Daoy (cell line): ENCODE data around the gene IFNG-AS1. TPM values are rescaled to one million over a fixed set of nuclear protein-coding genes. Genes with fewer than 3 reads are reported as not detected.

Experiments
- DNase-seq: peaks from one replicate; pipeline ENCODE4 v3.0.0-alpha.2; 2015; ENCODE audit warnings: low read depth
- total RNA-seq: library from RNA; depleted of rRNA; stranded (reverse); fragments of >200 nt; shearing (Covaris generic); gene quantifications from 2 replicates; pipeline ENCODE4 v1.2.3, GENCODE V29; 2014

Gene IFNG-AS1
- total RNA-seq, 1 experiment from 2014 or later: not detected

GRCh38 chr12:67994046-67994445, 4.8 kb downstream of the IFNG-AS1 start:
- no peak for DNase-seq

- DNase-seq: no peak
These were observed 7.1 kb downstream of the IFNG-AS1 start for GRCh38 chr12:67996347-67996746.

GRCh38 chr12:67998379-67998778, 9.1 kb downstream of the IFNG-AS1 start:
- no peak for DNase-seq

- no peak for DNase-seq
These were observed 10.0 kb downstream of the IFNG-AS1 start for GRCh38 chr12:67999244-67999643.

GRCh38 chr12:68001486-68002466, 12.5 kb downstream of the IFNG-AS1 start:
- peak; percentile 9 for DNase-seq

GRCh38 chr12:68003777-68004176, 14.5 kb downstream of the IFNG-AS1 start:
- no peak for DNase-seq

- no peak for DNase-seq
These were observed 17.8 kb downstream of the IFNG-AS1 start for GRCh38 chr12:68007033-68007432.

- no peak for DNase-seq
These were observed 18.2 kb downstream of the IFNG-AS1 start for GRCh38 chr12:68007466-68007865.

- no peak for DNase-seq
These were observed 22.1 kb downstream of the IFNG-AS1 start for GRCh38 chr12:68011206-68011881.

GRCh38 chr12:68011882-68012207, 22.6 kb downstream of the IFNG-AS1 start:
- peak; percentile 5 for DNase-seq

- DNase-seq: no peak
These were observed 23.5 kb downstream of the IFNG-AS1 start for GRCh38 chr12:68012712-68013111.

GRCh38 chr12:68013181-68013580, 23.9 kb downstream of the IFNG-AS1 start:
- no peak for DNase-seq

GRCh38 chr12:68016136-68016535, 26.9 kb downstream of the IFNG-AS1 start:
- DNase-seq: no peak

- no peak for DNase-seq
These were observed 29.1 kb downstream of the IFNG-AS1 start for GRCh38 chr12:68018315-68018714.

GRCh38 chr12:68020049-68020448, 30.8 kb downstream of the IFNG-AS1 start:
- DNase-seq: no peak

GRCh38 chr12:68020699-68021098, 31.5 kb downstream of the IFNG-AS1 start:
- no peak for DNase-seq

GRCh38 chr12:68028647-68029046, 39.4 kb downstream of the IFNG-AS1 start:
- no peak for DNase-seq

GRCh38 chr12:68030248-68030647, 41.0 kb downstream of the IFNG-AS1 start:
- no peak for DNase-seq

- DNase-seq: no peak
These were observed 41.9 kb downstream of the IFNG-AS1 start for GRCh38 chr12:68031174-68031573.

- no peak for DNase-seq
These were observed 42.9 kb downstream of the IFNG-AS1 start for GRCh38 chr12:68031881-68032739.

GRCh38 chr12:68034567-68034966, 45.3 kb downstream of the IFNG-AS1 start:
- DNase-seq: no peak

- DNase-seq: no peak
These were observed 47.4 kb downstream of the IFNG-AS1 start for GRCh38 chr12:68036642-68037041.
